Thymus (tissue), 11 donors: ENCODE data around the gene PBX1. TPM values are rescaled to one million over a fixed set of nuclear protein-coding genes. Genes with fewer than 3 reads are reported as not detected.
"Not testable (repeated sequence)": the region's sequence is repeated elsewhere in the genome, so short reads cannot be mapped to it uniquely, and the experiment has no call there.

Experiments used
- DNase-seq, 9 donors: peaks; one replicate each; pipeline ENCODE4 v3.0.0-alpha.2; 2013; ENCODE audit warnings: low spot score in 9 of 9, low read depth in 6 of 9, missing footprints in 1 of 9
- H3K27ac ChIP-seq, 2 donors: one replicate each; pipeline ENCODE4 v1.5.1; 2013; ENCODE audit warnings: control low read depth in 1 of 2, low read depth in 1 of 2, low read length in 1 of 2, mild to moderate bottlenecking in 1 of 2, moderate library complexity in 1 of 2
- H3K27me3 ChIP-seq, 2 donors: one replicate each; pipeline ENCODE4 v1.5.1; 2013; ENCODE audit warnings: low read length in 1 of 2; ENCODE audit not compliant: control insufficient read depth in 2 of 2, insufficient read depth in 1 of 2
- H3K36me3 ChIP-seq, 2 donors: one replicate each; pipeline ENCODE4 v1.5.1; 2013; ENCODE audit warnings: low read length in 1 of 2, mild to moderate bottlenecking in 1 of 2, moderate library complexity in 1 of 2; ENCODE audit not compliant: control insufficient read depth in 2 of 2, insufficient read depth in 2 of 2
- H3K4me1 ChIP-seq, 2 donors: one replicate each; pipeline ENCODE4 v1.5.1; 2013; ENCODE audit warnings: low read length in 2 of 2; ENCODE audit not compliant: control insufficient read depth in 2 of 2, insufficient read depth in 2 of 2
- H3K4me3 ChIP-seq, 2 donors: one replicate each; pipeline ENCODE4 v1.5.1; 2013; ENCODE audit warnings: low read length in 2 of 2, control low read depth in 1 of 2, mild to moderate bottlenecking in 1 of 2
- H3K9me3 ChIP-seq, 2 donors: one replicate each; pipeline ENCODE4 v1.5.1; 2013; ENCODE audit warnings: low read length in 1 of 2, mild to moderate bottlenecking in 1 of 2; ENCODE audit not compliant: control insufficient read depth in 2 of 2, insufficient read depth in 1 of 2
- WGBS: extraction: QIAGEN DNeasy Blood & Tissue Kit; methylation state at CpG from one replicate; pipeline ENCODE4 v1.1.7; 2013; 5-methylcytosine and 5-hydroxymethylcytosine counted together
- polyA plus RNA-seq: library from polyadenylated mRNA; stranded (reverse); fragments of 200-250 nt; gene quantifications from one replicate; pipeline ENCODE4 v1.2.3, GENCODE V29; 2013
- total RNA-seq: library from RNA; stranded (reverse); fragments of 120-200 nt; gene quantifications from one replicate; pipeline ENCODE4 v1.2.4, GENCODE V29; 2013
- donor health status: healthy.

The PBX1 gene
- total and polyA plus RNA-seq, 2 donors = 12.7 to 12.9 TPM

DNA sequence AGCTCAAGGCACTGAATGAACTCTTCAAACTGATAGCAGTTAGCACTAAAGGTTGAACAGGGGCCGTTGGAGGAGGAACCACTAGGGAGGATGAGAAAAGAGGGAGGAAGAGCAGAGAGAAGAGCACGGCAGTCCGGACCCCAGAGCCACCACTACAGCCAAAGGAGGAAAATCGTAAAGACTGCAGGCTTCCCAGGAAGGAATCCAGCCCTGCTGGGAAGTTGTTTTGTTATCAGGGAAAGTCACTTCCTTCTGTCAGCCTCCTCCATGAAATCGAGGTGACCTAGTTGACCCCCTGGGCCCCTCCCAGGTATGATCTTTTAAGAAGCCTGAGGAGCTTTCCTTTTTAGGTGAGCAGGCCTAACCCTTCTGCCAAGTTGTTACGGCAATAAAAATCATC, 88.2 kb downstream of the PBX1 start:
- Histone ChIP-seq H3K27ac (no peak overlapping the region), H3K4me3 (no peak overlapping the region), H3K27me3 (no peaks in the 10 kb centered on the region), H3K36me3 (no peaks in the 10 kb centered on the region), H3K4me1 (no peaks in the 10 kb centered on the region), H3K9me3 (no peaks in the 10 kb centered on the region)
- WGBS = 79% methylated on average over 6 of the region's 6 CpGs
- no peak for DNase-seq

DNA sequence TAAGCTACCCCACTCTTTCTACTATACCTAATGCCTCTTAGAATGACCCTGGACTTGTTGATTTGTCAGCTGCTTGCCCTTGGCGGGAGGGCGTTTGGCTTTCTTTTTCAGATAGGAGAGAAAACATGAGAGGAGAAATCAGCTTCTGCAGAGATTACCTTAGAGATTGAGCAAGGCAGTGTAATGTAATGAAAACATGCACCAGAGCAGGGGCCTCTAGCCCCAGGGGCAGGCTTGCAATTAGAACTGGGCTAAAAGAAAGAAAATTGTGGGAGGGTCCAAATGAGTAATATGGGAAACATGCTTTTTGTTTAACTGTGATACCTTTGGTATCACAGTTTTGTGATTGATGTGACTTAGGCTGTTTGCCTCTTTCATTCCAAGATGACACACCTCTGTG, 89.7 kb downstream of the PBX1 start:
- WGBS = 96% methylated on average over 2 of the region's 2 CpGs
- Histone ChIP-seq H3K27ac (no peak overlapping the region), H3K36me3 (no peaks in the 10 kb centered on the region), H3K4me1 (no peaks in the 10 kb centered on the region), H3K4me3 (no peak overlapping the region), H3K27me3 (no peaks in the 10 kb centered on the region), H3K9me3 (no peaks in the 10 kb centered on the region)
- DNase-seq = no peak

DNA sequence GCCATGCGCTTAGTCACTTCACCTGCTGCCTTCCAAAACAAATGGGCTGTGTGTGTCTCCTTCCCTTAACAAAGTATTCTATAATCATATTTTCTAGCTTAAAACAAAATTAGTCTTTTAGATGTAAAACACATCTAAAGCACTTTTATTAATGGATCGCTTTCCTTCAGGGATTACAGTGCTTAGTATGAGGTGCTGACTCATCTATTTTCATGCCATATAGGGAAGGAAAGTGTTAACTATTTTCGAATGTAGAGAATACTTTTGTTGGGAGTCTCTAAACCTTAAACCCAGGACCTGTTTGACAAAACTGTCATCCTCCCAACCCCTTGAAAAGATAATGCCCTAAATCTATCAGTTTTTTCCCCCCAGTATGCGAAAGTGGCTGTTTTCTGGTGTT, 90.2 kb downstream of the PBX1 start:
- WGBS = 95% methylated on average over 4 of the region's 4 CpGs
- H3K27ac ChIP-seq = no peak overlapping the region
- no peak overlapping the region for H3K4me3 ChIP-seq
- H3K4me1 ChIP-seq = no peaks in the 10 kb centered on the region
- DNase-seq = no peak
- no peaks in the 10 kb centered on the region for H3K27me3 ChIP-seq
- no peaks in the 10 kb centered on the region for H3K36me3 ChIP-seq
- H3K9me3 ChIP-seq = no peaks in the 10 kb centered on the region

DNA sequence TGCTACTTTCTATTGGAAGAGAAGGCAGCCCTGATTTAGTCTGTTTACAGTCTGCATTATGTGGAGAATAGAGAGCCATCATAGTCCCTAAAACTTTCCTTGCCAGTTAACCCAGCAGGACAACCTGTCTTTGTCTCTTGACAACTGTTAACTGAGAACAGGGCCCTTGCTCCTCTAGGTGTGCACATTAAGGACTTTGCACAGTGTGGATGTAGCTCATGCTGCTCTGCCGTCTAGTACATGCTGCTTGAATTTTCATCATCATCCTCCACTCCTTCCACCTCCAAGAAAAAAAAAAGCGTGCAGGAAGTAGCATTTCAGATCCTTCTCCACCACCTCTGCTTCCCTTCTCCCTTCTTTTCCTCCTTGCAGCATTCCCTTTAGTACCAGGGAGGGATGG, 91.5 kb downstream of the PBX1 start:
- WGBS = 92% methylated on average over 2 of the region's 2 CpGs
- H3K27ac ChIP-seq = no peak overlapping the region
- no peaks in the 10 kb centered on the region for H3K27me3 ChIP-seq
- no peaks in the 10 kb centered on the region for H3K36me3 ChIP-seq
- no peaks in the 10 kb centered on the region for H3K9me3 ChIP-seq
- H3K4me1 ChIP-seq = no peaks in the 10 kb centered on the region
- no peak for DNase-seq
- H3K4me3 ChIP-seq = no peak overlapping the region

- no peaks in the 10 kb centered on the region for H3K4me1 ChIP-seq
- H3K36me3 ChIP-seq = no peaks in the 10 kb centered on the region
- no peak overlapping the region for H3K4me3 ChIP-seq
- H3K27me3 ChIP-seq = no peaks in the 10 kb centered on the region
- WGBS = 13% methylated on average over 13 of the region's 13 CpGs
- no peak overlapping the region for H3K27ac ChIP-seq
- no peak for DNase-seq
- H3K9me3 ChIP-seq = no peaks in the 10 kb centered on the region
Measured at GRCh38 chr1:164651351-164651951, 92.5 kb downstream of the PBX1 start.

DNA sequence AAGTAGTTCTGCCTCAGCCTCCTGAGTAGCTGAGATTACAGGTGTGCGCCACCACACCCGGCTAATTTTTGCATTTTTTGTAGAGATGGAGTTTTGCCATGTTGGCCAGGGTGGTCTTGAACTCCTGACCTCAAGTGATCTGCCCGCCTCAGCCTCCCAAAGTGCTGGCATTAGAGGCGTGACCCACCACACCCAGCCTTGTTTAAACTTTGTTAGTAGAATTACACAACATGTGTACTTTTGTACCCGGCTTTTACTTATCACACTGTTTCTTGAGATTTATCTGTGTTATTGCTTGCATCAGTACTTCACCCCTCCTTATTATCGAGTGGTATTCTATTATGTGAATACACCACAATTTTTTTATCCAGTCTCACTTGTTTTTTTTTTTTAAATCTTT, 94.0 kb downstream of the PBX1 start:
- not testable (repeated sequence) for H3K4me1 ChIP-seq, DNase-seq, H3K9me3 ChIP-seq, H3K36me3 ChIP-seq, H3K4me3 ChIP-seq, H3K27ac ChIP-seq, H3K27me3 ChIP-seq
- 98% methylated on average over 6 of the region's 6 CpGs for WGBS

DNA sequence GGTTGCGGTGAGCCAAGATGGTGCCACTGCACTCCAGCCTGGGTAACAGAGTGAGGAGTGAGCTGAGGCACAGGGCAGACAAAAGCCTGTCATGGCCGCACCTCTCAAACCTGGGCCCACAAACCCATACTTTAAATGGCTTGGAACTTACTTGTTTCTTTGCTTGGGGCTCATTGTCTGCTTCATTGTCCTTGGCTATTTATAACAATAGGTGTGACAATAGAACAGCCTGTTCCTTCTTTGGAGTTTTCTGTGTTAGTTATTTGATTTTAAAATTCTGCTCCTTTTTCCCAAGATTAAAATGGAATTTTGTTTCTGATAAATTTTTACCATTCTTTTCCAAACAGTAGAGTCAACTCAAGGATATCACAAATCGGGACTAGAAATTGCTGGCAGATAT, 94.7 kb downstream of the PBX1 start:
- WGBS = 99% methylated on average over 3 of the region's 3 CpGs
- Histone ChIP-seq H3K36me3 (no peaks in the 10 kb centered on the region), H3K4me1 (no peaks in the 10 kb centered on the region), H3K4me3 (no peak overlapping the region), H3K27me3 (no peaks in the 10 kb centered on the region), H3K27ac (no peak overlapping the region), H3K9me3 (no peaks in the 10 kb centered on the region)
- no peak for DNase-seq

- DNase-seq = no peak
- Histone ChIP-seq H3K27me3 (no peaks in the 10 kb centered on the region), H3K27ac (no peak overlapping the region), H3K4me1 (no peaks in the 10 kb centered on the region), H3K4me3 (no peak overlapping the region), H3K36me3 (no peaks in the 10 kb centered on the region), H3K9me3 (no peaks in the 10 kb centered on the region)
- WGBS = 66% methylated on average over 3 of the region's 3 CpGs
Measured at GRCh38 chr1:164654200-164654599, 95.2 kb downstream of the PBX1 start.

DNA sequence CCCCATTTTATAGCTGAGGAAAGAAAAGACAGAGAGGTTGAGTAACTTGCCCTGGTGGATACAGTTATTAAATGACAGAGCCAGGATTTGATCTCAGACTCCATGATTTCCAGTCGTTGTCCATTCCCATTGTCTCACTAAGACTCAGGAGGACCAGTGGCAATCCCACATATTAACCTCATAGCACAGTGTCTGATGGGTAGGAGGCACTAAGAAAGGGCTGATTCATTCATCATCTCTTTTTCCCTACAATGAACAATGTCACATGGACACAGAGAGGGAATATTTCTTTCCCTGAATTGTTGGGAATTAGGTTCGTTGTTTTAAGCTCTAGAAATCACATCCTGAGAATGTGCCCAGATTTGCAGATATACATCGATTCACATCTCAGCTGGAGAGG, 99.9 kb downstream of the PBX1 start:
- H3K9me3 ChIP-seq = no peaks in the 10 kb centered on the region
- H3K27me3 ChIP-seq = no peaks in the 10 kb centered on the region
- H3K27ac ChIP-seq = no peak overlapping the region
- peaks cover 7 to 12% of the 10 kb centered on the region in 2 donors for H3K4me1 ChIP-seq
- no peak overlapping the region for H3K4me3 ChIP-seq
- H3K36me3 ChIP-seq = no peaks in the 10 kb centered on the region
- no peak for DNase-seq
- 89% methylated on average over 3 of the region's 3 CpGs for WGBS
